C4-2B (cell line): ENCODE measurements around the gene SOX30.

Experiments
- H3K27ac ChIP-seq: fragments of 450-650 bp; 2 replicates; pipeline ENCODE4 v1.5.1; 2017
- ZFX ChIP-seq: fragments of 450-650 bp; IDR thresholded peaks from 2 replicates; pipeline ENCODE4 v1.6.1; 2017
- TF ChIP-seq, protein P1 (sequence below): fragments of 450-650 bp; conservative IDR thresholded peaks from 2 replicates; pipeline ENCODE4 v1.5.1; 2017; ENCODE audit warnings: mild to moderate bottlenecking

The SOX30 gene

DNA sequence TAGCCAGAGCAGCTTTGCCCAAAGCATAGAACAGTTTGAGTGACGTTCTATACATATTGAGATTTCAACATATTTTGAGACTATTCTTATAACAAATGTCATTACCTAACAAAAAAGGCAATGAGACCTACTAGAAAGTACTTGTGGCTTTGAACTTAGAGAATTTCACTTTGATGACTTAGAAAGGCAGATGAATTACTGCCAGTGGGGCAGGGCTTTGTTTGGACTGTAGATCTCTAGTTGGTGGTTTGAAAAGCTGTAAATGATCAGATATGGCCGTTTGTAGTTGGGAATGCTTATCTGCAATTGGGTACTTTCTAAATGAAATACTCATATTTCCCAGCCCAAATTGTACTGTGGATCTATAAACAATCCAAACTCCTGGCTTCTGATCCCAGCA lies 28.1 kb downstream of the SOX30 start:
- TF ChIP-seq, protein P1, sequence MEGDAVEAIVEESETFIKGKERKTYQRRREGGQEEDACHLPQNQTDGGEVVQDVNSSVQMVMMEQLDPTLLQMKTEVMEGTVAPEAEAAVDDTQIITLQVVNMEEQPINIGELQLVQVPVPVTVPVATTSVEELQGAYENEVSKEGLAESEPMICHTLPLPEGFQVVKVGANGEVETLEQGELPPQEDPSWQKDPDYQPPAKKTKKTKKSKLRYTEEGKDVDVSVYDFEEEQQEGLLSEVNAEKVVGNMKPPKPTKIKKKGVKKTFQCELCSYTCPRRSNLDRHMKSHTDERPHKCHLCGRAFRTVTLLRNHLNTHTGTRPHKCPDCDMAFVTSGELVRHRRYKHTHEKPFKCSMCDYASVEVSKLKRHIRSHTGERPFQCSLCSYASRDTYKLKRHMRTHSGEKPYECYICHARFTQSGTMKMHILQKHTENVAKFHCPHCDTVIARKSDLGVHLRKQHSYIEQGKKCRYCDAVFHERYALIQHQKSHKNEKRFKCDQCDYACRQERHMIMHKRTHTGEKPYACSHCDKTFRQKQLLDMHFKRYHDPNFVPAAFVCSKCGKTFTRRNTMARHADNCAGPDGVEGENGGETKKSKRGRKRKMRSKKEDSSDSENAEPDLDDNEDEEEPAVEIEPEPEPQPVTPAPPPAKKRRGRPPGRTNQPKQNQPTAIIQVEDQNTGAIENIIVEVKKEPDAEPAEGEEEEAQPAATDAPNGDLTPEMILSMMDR, result no peak
- no peak for TF ChIP-seq ZFX
- no peak overlapping the region for H3K27ac ChIP-seq

DNA sequence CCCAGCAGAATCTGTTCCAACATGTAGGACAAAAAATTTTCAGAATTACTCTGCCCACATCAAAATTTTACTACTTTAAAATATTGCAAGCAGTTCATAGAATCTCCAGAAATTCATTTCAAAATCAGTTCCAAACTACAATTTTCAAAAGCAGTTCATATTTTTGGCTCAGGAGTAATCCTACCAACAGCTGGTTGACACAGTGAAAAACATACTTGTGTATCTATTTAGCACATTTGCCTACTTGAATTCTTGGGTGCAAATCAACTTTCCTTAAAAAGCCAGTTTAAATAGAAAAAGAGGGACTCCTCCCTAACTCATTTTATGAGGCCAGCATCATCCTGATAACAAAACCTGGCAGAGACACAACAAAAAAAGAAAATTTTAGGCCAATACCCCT lies 31.5 kb downstream of the SOX30 start:
- TF ChIP-seq, protein P1, result no peak
- H3K27ac ChIP-seq, result no peak overlapping the region

DNA sequence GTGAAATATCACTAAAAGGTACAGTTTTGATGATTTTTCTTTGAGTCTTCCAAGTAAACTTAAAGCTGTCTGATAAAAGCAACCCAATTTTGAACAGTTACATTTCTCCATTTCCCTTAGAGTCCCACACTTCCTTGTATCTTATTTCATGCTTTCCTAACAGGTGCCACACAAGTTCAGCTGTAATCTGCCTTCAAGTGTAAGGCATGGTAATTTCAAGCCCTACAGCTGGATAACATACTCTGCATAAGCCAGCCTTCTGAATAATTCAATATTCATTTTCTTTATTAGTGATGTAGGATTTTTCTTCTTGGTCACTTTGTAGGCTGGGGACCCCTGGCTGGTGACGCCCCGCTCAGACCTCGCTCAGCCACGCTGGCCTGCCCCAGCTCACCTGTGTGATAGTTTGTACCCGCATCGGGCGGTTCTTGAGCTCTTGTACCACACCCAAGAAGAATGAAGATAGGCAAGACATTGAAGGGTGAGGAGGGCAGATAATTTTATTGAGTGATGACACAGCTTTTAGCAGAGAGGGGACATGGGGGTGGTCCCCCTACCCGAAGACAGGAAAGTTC lies 34.0 kb downstream of the SOX30 start:
- no peak overlapping the region for H3K27ac ChIP-seq
- TF ChIP-seq, protein P1, result no peak
- TF ChIP-seq ZFX, result no peak

DNA sequence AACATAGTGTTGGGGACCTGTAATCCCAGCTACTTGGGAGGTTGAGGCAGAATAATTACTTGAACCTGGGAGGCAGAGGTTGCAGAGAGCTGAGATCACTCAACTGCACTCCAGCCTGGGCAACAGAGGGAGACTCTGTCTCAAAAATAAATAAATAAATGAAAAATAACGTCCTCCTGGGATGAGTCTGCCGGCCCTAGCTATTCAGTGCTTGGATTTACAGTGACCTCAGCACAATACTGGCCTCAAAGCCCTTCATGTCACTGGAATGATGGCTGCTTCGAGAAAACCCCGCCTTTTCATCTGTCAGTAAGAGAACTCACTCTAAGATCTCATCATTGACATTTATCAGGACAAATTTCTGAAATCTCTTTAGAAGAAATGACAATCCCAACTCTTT lies 35.5 kb downstream of the SOX30 start:
- no peak for TF ChIP-seq ZFX
- TF ChIP-seq, protein P1, result no peak
- no peak overlapping the region for H3K27ac ChIP-seq

DNA sequence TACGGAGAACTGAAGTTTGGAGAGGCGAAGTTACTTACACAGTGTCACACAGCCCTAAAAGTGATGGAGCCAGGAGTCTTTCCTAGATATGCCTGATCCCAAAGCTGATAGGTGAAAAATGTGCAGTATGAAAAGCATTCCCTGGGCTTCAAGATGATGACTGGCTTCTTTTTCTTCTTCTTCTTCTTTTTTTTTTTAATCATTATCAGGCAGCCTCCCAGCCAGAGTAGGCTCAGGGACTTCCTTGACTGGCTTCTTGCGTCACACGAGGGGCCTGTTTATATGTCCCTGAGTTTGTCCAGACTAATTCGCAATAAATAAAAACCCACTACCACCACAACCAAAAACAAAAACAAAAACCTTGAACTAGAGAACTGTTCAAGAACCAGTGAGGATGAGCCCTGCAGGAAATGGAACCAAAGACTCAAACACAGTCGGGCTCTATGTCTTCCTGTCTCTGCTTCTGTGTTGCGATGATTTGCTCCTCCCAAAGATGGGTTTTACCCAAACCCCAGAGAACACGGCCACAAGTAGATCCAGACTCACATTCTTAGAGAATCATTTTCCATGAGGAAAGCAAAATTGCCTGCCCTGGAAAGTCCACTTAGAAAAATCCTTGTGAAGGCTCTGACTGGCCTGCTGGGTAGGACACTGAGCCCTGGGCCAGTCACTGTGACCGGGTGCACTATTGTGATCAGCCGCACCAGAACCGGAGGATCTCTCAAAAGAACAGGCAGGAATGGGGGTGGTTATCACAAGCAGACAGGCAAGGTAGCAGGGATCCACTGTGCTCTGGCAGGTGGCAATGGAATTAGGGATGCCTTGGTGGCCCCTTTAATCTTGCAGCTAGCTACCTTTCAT lies 38.6 kb downstream of the SOX30 start:
- no peak overlapping the region for H3K27ac ChIP-seq
- no peak for TF ChIP-seq ZFX
- TF ChIP-seq, protein P1, result no peak

DNA sequence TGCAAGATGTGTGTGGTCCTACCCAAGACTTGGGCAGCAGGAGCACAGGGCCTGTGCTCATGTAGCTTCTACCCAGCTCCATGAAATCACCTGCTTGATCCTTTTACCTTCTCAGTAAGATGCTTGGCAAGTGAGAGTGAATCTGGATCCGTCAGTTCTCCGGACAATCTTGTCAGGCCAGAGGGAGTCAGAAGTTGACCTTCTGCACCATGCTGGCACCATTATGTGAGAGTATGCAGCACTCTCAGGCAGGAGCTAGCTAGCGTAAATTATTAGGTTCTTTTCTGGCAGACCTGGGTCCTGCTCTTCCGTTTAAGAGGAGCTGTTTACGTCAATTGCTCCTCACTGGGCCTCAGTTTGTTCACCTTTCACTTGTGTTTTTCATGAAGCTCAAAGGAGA lies 39.7 kb downstream of the SOX30 start:
- TF ChIP-seq, protein P1, result no peak
- no peak for TF ChIP-seq ZFX
- no peak overlapping the region for H3K27ac ChIP-seq

DNA sequence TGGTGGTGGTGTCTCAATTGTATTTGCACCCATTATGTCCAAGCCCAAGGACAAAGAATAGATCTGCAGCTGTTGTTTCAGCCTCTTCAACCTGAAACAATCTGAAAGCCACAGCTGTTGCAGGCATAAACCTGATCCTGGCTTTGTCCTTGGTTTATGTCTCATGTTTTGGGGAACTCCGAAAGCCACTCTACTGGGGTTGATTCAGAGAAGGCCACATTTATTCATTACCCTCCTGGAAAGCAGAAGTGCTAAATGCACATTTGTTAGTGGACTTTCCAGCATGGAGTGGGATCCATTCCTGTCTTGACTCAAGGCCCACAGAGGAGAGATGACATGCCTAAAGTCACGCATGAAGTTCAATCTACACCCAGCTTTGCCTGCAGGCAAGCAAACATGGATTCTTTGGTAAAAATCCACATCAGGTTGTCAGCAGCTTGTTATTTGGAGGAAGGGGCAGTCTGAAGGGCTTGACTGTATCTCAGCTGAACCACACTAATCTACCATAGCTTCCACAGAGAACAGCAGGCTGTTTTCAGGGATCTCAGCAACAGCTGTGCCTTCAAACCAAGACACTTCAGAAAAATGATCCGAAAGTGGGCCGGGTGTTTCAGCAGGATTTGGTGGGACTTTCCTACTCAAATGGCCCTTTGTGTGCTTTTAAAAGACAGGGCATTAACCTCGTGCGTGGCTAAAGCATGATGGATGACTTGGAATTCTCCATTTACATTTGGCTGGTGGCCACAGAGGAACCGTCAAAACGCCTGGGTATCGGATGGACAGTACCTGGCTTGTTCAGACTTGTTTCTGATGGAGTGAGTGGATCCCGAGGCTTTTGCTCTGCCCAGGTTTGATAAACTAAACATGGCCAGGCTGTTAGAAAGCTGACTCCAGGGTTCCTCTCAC lies 40.4 kb downstream of the SOX30 start:
- TF ChIP-seq ZFX, result no peak
- TF ChIP-seq, protein P1, result no peak
- H3K27ac ChIP-seq, result no peak overlapping the region
